ENCODE results near the gene AP2S1.
A peak's percentile ranks its signal among the peaks of the same experiment; 100 is the strongest.

Gene AP2S1

DNA sequence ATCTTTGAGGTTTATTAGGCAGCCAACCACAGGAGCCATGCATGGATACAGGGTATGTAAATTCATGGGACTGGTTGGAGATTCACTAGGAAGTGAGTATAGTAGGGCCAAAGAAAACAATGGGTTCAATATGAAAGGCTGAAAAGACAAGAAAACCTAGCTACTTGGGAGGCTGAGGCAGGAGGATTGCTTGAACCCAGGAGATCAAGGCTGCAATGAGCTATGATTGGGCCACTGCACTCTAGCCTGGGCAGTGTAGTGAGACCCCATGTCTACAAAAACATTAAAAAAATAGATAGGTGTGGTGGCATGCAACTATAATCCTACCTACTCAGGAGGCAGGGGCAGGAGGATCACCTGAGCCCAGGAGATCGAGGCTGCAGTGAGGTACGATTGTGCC lies 51.9 kb downstream of the AP2S1 start:
- no peak for DNase-seq

DNA sequence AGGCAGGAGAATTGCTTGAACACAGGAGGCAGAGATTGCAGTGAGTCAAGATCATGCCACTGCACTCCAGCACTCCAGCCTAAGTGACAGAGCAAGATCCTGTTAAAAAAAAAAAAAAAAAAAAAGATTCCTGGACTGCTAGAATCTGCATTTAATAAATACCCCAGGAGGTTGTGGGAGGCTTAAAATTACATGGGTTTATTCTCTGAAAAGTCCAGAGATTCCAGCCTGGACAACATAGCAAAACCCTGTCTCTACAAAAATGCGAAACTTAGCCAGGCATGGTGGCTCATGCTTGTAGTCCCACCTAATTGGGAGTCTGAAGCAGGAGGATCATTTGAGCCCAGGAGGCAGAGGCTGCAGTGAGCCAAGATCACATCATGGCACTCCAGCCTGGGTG lies 52.8 kb downstream of the AP2S1 start:
- DNase-seq = no peak

DNA sequence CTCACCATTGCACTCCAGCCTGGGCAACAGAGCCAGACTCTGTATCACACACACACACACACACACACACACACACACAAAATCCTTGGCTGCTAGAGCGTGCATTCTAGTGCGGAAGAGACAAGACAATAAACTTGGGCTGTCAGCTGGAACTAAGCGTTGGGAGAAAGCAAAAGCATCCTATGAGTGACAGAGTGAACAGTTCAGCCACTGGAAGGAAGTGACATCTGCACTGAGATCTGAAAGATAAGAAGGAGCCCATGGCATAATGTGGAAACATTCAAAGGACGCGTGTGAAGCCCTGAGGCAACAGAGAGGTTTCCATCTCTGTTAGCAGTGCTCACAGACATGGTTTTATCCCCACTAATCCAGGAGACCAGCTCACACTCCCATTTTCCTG lies 58.7 kb downstream of the AP2S1 start:
- DNase-seq = no peak

- no peak for DNase-seq
These were observed 61.3 kb downstream of the AP2S1 start for GRCh38 chr19:46789371-46789770.

GRCh38 chr19:46788968-46789338 lies 61.7 kb downstream of the AP2S1 start:
- DNase-seq = no peak

GRCh38 chr19:46788262-46788967 lies 62.2 kb downstream of the AP2S1 start, which contains the start of gene SLC1A5:
SLC1A5 (minus strand) TSS chr19:46788594; CDS start chr19:46787965, 629 bp downstream.
- peak; percentile 95 for DNase-seq

Measured in left hindlimb (tissue), 1 donor.